Vagina (tissue), 2 donors: ENCODE results near the gene DNAJB8.

Experiments
- POLR2A ChIP-seq, 2 donors: fragments of 450-650 bp; IDR thresholded peaks; one replicate each; pipeline ENCODE4 v1.6.1; 2017; ENCODE audit warnings: antibody characterized with exemption in 2 of 2, mild to moderate bottlenecking in 2 of 2, moderate library complexity in 2 of 2
- POLR2AphosphoS5 ChIP-seq, 2 donors: sonication (generic); formaldehyde crosslinking; IDR thresholded peaks; one replicate each; pipeline ENCODE4 v1.9.0; 2017; ENCODE audit warnings: antibody characterized with exemption in 2 of 2, mild to moderate bottlenecking in 2 of 2, low read depth in 1 of 2; ENCODE audit not compliant: insufficient read depth in 1 of 2

DNA sequence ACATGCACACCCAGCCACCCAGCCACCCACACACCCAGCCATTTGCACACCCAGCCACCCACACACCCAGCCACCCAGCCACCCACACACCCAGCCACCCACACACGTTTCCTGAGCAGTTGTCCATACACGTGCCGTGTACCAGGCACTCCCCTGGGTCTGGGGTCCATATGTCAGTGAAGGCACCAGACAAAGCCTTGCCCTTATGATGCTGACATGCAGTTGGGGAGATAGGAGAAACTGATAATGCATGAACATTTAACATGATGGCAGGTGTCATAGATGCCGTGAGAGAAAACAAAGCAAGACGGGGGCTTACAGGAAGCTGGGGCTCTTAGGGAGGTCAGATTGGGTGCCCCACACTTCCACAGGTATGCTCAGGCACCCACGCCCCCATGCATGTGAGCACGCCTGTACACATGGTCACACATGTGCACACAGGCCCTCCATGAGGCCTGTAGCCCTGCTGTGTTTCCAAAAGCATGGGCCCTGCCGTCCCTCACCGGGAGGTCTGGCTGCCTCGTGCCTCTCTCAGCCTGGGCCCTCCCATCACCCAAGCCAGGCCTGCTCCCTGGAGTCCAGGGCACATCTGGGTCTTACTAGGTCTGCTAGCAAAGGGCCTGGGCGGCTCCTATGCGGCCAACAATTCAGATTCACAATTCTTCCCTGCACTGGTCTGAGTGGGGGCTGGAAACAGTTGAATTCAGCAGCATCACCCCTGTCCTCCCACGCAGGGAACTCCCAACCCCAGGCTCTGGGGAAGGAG, 3.6 kb upstream of the DNAJB8 start:
- no peak for TF ChIP-seq POLR2AphosphoS5 (IDR thresholded peaks at IDR 0.05; ENCODE audit: insufficient read depth in 1 of 2, low read depth in 1 of 2)
- no peak for TF ChIP-seq POLR2A (IDR thresholded peaks at IDR 0.05)
